Activated CD4-positive, alpha-beta T cell treated with anti-CD3 and anti-CD28 coated beads, Interleukin-2, amount 10 ng/mL, durations not matched to agents 7 days and 5 days (primary cell): ENCODE measurements around the gene ISG20. TPM values are rescaled to one million over a fixed set of nuclear protein-coding genes. Genes with fewer than 3 reads are reported as not detected.

Source experiments
- CTCF ChIA-PET: fragments of 350-600 bp; sonication (Branson Sonifier 250); formaldehyde crosslinking; loops from one replicate; lab custom pipeline; 2021; ENCODE audit warnings: antibody characterized with exemption; lab: Charles Lee
- POLR2A ChIA-PET: fragments of 350-600 bp; sonication (Branson Sonifier 250); formaldehyde crosslinking; loops from one replicate; lab custom pipeline; 2021; ENCODE audit warnings: antibody characterized with exemption; lab: Charles Lee
- DNase-seq: peaks from one replicate; pipeline ENCODE4 v3.0.0-alpha.2; 2020
- H3K27ac Mint-ChIP-seq: one replicate; pipeline ENCODE4 v1.8.0; 2021; ENCODE audit warnings: mild to moderate bottlenecking, moderate library complexity, mixed read lengths
- H3K27me3 Mint-ChIP-seq: one replicate; pipeline ENCODE4 v1.8.0; 2021; ENCODE audit warnings: mixed read lengths
- H3K36me3 Mint-ChIP-seq: one replicate; pipeline ENCODE4 v1.8.0; 2021; ENCODE audit warnings: low read depth, mixed read lengths
- H3K4me1 Mint-ChIP-seq: one replicate; pipeline ENCODE4 v1.8.0; 2021; ENCODE audit warnings: mixed read lengths
- H3K4me3 Mint-ChIP-seq: one replicate; pipeline ENCODE4 v1.8.0; 2021; ENCODE audit warnings: mild to moderate bottlenecking, moderate library complexity, mixed read lengths
- H3K9me3 Mint-ChIP-seq: one replicate; pipeline ENCODE4 v1.8.0; 2021; ENCODE audit warnings: mixed read lengths
- total RNA-seq, 2 experiments: library from RNA; stranded (reverse); gene quantifications; one replicate each; pipeline ENCODE4 v1.2.3, GENCODE V29; 2021

ISG20 gene
- total RNA-seq, 2 experiments from 2014 or later: 206 to 236 TPM

GRCh38 chr15:88652456-88653199, 13.8 kb downstream of the ISG20 start:
- no peak overlapping the region for H3K4me3 Mint-ChIP-seq
- H3K9me3 Mint-ChIP-seq: no peaks in the 10 kb centered on the region
- no peaks in the 10 kb centered on the region for H3K27me3 Mint-ChIP-seq
- CTCF ChIA-PET: interaction anchor here (0.6 kb wide), 1 partner anchor 611 kb away, joined by 4 read pairs; no protein-coding TSS in a partner anchor
- H3K27ac Mint-ChIP-seq: peak overlapping the region; percentile 70
- peaks cover 54% of the 10 kb centered on the region for H3K36me3 Mint-ChIP-seq
- H3K4me1 Mint-ChIP-seq: peaks cover 68% of the 10 kb centered on the region
- DNase-seq: peak; percentile 7
- POLR2A ChIA-PET: no interaction called here

DNA sequence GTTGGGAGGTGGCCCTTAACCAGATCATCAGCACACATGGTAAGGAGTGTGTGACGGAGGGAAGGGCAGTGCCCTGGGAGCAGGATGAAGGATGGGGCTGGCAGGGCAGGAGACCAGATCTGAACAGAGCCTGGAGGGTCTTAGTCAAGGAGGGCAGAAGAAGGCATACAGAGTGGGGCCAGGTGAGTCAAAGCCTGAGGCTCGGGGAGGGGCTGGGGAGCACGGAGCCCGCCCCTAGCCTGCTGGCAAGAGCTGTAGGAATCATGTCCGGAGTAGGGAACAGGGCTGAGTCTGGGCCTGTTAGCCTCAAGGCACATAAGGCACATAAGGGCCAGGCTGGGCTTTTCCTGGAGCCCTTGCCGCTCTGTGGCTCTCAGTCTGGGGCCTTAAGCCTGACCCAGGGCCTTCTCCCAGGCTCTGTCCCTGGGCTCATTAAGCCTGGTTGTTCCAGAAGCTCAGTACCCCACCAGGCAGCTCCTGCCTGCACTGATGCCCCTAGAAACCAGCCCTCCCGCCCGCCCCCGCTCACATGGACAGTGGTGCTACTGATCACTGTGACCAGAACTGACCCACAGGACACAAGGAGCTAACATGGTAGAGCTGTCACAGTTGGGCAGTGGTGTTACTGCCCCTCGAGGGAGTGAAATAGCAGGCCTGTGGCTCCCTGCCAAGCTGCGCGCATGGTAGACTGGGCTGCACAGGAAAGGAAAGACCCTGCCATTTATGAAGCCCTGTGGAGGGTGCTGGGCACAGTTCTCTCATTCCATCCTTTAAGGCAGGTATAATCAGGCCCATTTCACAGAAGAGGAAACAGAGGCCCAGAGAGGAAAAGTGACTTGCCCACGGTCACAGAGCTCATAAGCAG, 14.6 kb downstream of the ISG20 start:
- Mint-ChIP-seq H3K9me3 (no peaks in the 10 kb centered on the region), H3K36me3 (peaks cover 46% of the 10 kb centered on the region), H3K27me3 (no peaks in the 10 kb centered on the region), H3K27ac (peak overlapping the region; percentile 70), H3K4me1 (peaks cover 62% of the 10 kb centered on the region), H3K4me3 (no peak overlapping the region)
- POLR2A ChIA-PET: no interaction called here
- no peak for DNase-seq
- CTCF ChIA-PET: interaction anchor here (0.5 to 1.4 kb wide), 5 partner anchors 15 to 612 kb away, joined by 3 to 4 read pairs (median 3); no protein-coding TSS in a partner anchor

- Mint-ChIP-seq H3K27ac (peak overlapping the region; percentile 69), H3K4me3 (no peak overlapping the region), H3K9me3 (no peaks in the 10 kb centered on the region), H3K36me3 (peaks cover 35% of the 10 kb centered on the region), H3K27me3 (no peaks in the 10 kb centered on the region), H3K4me1 (peaks cover 51% of the 10 kb centered on the region)
- DNase-seq: no peak
- ChIA-PET POLR2A (no interaction called here), CTCF (interaction anchor here (0.8 to 1.4 kb wide), 3 partner anchors 19 to 30 kb away, joined by 3 read pairs; no protein-coding TSS in a partner anchor)
Measured at GRCh38 chr15:88654430-88655102, 15.8 kb downstream of the ISG20 start.

DNA sequence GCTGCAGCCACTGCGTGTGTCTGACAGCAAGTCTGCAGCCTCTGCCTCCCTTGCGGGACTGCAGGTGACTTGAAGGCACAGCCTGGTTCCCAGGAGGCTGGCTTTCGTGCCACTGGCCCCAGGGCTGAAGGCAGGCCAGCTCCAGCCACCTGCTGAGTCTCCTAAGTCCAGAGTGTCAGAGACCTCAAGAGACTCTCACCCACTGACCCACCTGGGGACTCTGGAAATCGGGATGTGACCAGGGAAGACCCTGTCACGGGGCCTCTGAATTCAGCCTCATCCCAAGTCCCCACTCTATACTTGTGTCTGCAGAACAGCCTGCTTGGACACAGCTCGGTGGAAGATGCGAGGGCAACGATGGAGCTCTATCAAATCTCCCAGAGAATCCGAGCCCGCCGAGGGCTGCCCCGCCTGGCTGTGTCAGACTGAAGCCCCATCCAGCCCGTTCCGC, 16.3 kb downstream of the ISG20 start:
- peaks cover 32% of the 10 kb centered on the region for H3K36me3 Mint-ChIP-seq
- ChIA-PET CTCF (interaction anchor here (1.4 kb wide), 1 partner anchor 31 kb away, joined by 3 read pairs; no protein-coding TSS in a partner anchor), POLR2A (no interaction called here)
- no peaks in the 10 kb centered on the region for H3K9me3 Mint-ChIP-seq
- H3K27ac Mint-ChIP-seq: peak overlapping the region; percentile 69
- no peak for DNase-seq
- no peaks in the 10 kb centered on the region for H3K27me3 Mint-ChIP-seq
- H3K4me1 Mint-ChIP-seq: peaks cover 45% of the 10 kb centered on the region
- H3K4me3 Mint-ChIP-seq: no peak overlapping the region

DNA sequence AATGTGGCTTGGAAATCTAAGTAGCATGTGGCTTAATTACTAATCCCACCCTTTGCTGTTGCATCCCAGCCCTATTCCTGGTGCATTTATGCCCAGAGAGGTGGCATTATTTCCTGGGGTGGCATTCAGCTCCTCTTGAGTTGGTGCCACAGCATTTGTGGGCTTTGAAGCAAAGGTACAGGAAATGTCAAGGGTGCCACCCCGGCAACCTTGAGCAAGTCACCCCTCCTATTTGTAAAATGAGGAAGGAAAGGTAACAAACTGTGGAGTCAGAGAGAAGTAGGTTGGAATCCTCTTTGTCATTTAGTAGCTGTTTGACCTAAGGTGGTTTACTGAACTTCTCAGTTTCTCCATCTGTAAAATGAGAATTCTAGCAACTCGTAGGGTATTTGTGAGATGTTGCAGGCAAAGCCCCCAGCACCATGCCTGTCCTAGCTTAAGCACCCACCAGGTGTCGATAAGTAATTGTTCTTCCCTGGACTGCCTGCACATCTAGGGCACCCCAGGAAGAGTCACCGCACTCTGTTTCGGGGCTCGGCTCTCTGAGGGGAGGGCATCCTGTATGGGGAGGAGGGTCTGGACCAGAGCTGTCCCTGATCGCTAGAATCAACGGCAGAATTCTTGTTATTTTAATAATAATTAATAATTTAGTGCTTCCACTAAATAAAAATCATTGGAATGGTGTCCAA, 17.1 kb downstream of the ISG20 start:
- H3K4me1 Mint-ChIP-seq: peaks cover 42% of the 10 kb centered on the region

DNA sequence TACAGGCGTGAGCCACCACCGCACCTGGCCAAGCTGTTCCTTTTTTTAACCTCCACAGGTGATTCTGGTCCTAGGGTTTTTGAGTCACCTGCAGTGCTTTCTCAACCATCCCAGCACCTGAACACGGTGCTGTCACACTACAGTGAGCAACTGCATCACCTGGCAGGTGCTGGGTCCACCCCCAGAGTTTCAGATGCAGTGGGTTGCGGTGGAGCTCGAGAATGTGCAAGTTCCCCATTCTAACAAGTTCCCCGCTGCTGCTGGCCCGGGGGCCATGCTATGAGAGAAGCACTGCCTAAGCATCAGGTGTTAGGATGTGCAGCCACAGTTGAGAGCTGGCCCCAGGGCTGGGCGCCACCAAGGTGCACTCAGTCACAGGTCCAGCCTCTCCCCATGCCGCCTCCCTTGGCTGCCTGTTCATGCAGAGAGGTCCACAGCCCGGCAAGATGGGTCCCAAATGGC, 18.0 kb downstream of the ISG20 start:
- no peak for DNase-seq
- Mint-ChIP-seq H3K36me3 (peaks cover 23% of the 10 kb centered on the region), H3K27me3 (no peaks in the 10 kb centered on the region), H3K4me3 (no peak overlapping the region), H3K27ac (no peak overlapping the region), H3K9me3 (no peaks in the 10 kb centered on the region), H3K4me1 (peaks cover 34% of the 10 kb centered on the region)
- ChIA-PET POLR2A (no interaction called here), CTCF (interaction anchor here (1.3 kb wide), 1 partner anchor 32 kb away, joined by 4 read pairs; no protein-coding TSS in a partner anchor)

More for the DNA sequence above, 17.1 kb downstream of the ISG20 start:
- Mint-ChIP-seq H3K4me3 (no peak overlapping the region), H3K27me3 (no peaks in the 10 kb centered on the region), H3K36me3 (peaks cover 29% of the 10 kb centered on the region), H3K27ac (peak overlapping the region; percentile 33), H3K9me3 (no peaks in the 10 kb centered on the region)
- DNase-seq: no peak
- ChIA-PET CTCF (interaction anchor here (0.6 to 1.3 kb wide), 2 partner anchors 9 to 31 kb away, joined by 3 to 4 read pairs; no protein-coding TSS in a partner anchor), POLR2A (no interaction called here)

- peaks cover 21% of the 10 kb centered on the region for H3K36me3 Mint-ChIP-seq
- peaks cover 31% of the 10 kb centered on the region for H3K4me1 Mint-ChIP-seq
- H3K4me3 Mint-ChIP-seq: no peak overlapping the region
- no peaks in the 10 kb centered on the region for H3K27me3 Mint-ChIP-seq
- peak overlapping the region; percentile 22 for H3K27ac Mint-ChIP-seq
- H3K9me3 Mint-ChIP-seq: no peaks in the 10 kb centered on the region
- DNase-seq: no peak
- CTCF ChIA-PET: interaction anchor here (1.3 kb wide), 1 partner anchor 33 kb away, joined by 4 read pairs; no protein-coding TSS in a partner anchor
- POLR2A ChIA-PET: no interaction called here
Measured at GRCh38 chr15:88657326-88658069, 18.7 kb downstream of the ISG20 start.

DNA sequence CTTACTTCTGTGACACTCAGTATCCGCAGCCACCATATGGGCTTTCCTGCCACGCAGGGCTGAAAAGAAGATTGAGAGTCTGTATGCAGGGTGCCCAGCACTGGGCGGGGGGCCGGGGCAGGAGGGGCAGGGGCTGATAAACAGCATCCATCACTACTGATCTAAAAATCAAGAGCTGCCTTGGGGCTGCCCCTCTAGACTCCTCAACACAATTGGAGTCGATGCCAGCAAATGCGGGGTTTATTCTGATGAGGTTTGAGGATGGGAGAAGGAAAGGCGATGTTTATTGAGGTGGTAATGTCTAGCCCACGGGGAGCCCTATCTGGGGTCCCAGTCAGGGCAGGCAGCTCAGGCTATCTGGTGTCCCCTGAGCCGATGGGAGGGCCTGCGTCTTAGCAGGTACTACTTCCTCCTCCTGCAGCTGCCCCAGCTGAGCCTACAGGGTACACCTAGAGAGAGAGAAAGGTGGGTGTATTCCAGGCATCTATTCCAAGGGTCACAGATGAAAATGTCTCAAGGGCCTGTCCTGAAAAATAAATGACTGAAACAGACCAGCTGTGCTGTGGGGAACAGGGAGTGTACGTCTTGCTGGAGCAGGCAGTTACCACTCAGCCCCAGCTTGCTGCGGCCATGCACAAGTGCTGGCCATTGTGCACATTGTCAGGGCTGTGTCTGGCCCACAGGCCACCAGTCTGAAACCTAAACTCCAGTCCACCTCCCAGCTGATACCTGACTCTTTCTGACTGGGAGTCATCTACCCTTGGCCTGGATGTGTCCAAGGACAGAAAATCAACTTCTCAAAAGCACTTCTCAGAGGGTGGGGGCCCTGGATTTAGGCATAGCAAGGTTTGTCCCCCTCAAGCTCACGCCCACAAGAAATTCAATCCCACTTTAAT, 19.5 kb downstream of the ISG20 start:
- Mint-ChIP-seq H3K4me1 (peaks cover 23% of the 10 kb centered on the region), H3K9me3 (no peaks in the 10 kb centered on the region), H3K4me3 (no peak overlapping the region), H3K27ac (no peak overlapping the region), H3K27me3 (no peaks in the 10 kb centered on the region), H3K36me3 (peaks cover 13% of the 10 kb centered on the region)
- CTCF ChIA-PET: no interaction called here
- DNase-seq: no peak
- POLR2A ChIA-PET: no interaction called here

GRCh38 chr15:88658972-88659931, 20.4 kb downstream of the ISG20 start:
- peaks cover 25% of the 10 kb centered on the region for H3K4me1 Mint-ChIP-seq
- no peaks in the 10 kb centered on the region for H3K27me3 Mint-ChIP-seq
- DNase-seq: no peak
- peaks cover 13% of the 10 kb centered on the region for H3K36me3 Mint-ChIP-seq
- POLR2A ChIA-PET: no interaction called here
- CTCF ChIA-PET: no interaction called here
- H3K9me3 Mint-ChIP-seq: no peaks in the 10 kb centered on the region
- H3K4me3 Mint-ChIP-seq: no peak overlapping the region
- no peak overlapping the region for H3K27ac Mint-ChIP-seq
